GM19455 (cell line): ENCODE data around the gene CIRBP.
"Not testable (repeated sequence)": the region's sequence is repeated elsewhere in the genome, so short reads cannot be mapped to it uniquely, and the experiment has no call there.

ENCODE experiments used
- ATAC-seq: cut with Tn5 transposase; IDR thresholded peaks from one replicate; pipeline ENCODE4 v1.9.1; 2021; ENCODE audit not compliant: unreplicated experiment

The CIRBP gene

GRCh38 chr19:1243768-1244692 is 25.1 kb upstream of the CIRBP start:
- no peak for ATAC-seq

DNA sequence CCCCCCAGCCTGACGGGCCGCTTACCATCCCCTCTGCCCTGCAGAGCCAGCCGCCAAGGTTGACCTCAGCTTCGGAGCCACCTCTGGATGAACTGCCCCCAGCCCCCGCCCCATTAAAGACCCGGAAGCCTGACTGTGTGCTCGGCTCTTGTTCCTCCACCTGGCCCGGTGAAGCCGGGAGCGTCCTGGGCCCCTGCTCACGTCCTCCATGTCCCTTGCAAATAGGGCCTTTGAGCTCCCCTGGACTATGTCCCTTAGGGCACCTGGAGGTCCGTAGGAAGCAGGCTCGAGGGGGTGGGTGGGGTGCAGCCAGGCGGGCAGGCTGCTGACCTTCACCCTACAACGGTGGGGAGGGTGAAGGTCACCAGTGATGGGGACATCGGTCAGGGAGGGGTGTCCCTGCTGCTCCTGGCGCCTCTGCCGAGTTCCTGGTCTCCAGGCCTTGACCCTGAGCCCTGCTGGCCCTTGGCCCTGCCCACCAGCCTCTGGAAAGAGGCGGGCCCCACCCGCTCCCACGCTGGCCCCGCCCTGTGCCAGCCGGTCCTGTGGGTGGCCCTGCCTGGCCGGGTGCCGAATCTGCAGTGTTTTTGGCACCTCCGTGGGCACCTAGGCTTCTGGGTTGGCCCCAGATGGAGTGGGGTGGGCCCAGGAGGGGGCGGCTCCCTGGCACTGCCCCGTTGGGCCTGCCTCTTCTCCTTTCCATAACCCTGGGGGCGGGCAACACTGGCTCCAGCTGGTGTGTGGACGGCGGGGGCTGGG is 24.3 kb upstream of the CIRBP start:
- ATAC-seq, result no peak

- ATAC-seq, result no peak
These were observed 23.5 kb upstream of the CIRBP start for GRCh38 chr19:1245494-1246264.

GRCh38 chr19:1246265-1247087 is 22.7 kb upstream of the CIRBP start:
- ATAC-seq, result not testable (repeated sequence)

DNA sequence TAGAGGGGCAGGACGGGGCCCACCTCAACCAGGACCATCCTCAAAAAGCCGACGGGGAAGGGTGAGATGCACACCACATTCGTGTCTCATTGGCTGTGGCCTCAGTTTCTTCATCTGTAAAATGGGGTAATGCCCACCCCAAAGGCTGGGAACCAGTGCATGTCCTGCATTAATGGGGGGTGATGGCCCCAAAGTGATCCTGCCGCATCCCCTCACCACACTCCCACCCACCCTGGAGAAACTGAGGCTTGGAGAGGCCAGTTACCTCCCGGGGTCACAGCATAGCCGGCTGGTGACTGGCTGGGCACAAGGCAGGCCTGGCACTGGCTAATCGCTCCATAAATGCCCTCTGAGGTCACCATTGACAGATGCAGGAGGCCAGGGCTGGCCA is 21.4 kb upstream of the CIRBP start:
- ATAC-seq, result no peak

DNA sequence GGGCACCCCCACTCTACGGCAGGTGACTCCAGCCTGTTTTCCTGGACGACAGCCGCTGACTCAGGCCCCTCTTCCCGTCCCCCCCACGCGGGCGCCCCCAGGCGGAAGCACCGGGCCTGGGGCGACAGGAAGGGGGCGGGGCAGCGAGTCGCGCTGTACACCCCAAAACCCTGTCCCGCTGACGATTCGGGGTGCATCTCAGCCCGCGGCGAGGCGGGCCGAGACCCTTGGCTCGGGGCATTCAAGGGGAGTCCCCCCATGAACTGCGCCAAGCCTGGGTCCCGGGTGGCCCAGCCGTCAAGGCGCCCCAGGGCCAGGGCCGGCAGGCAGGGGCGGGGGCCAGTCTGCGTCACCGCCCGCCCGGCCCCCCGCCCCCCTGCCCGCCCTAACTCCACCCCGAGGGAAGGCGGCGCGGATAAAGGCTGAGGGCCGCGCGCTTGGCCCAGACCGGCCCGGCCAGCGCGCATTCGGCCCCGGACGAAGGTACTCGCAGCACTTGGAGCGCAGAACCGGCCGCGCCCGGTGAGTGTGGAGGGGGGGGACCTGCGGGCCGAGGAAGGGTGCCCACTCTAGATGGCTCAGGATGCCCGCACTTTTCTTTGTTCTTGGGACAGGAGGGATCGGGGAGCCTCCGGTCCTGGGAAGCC is 20.9 kb upstream of the CIRBP start, which contains the start of gene MIDN:
MIDN (plus strand) TSS at position 445 of the 647 bp plus-strand sequence. CDS start 1,714 bp downstream, outside the sequence.
- peak; percentile 15 for ATAC-seq

DNA sequence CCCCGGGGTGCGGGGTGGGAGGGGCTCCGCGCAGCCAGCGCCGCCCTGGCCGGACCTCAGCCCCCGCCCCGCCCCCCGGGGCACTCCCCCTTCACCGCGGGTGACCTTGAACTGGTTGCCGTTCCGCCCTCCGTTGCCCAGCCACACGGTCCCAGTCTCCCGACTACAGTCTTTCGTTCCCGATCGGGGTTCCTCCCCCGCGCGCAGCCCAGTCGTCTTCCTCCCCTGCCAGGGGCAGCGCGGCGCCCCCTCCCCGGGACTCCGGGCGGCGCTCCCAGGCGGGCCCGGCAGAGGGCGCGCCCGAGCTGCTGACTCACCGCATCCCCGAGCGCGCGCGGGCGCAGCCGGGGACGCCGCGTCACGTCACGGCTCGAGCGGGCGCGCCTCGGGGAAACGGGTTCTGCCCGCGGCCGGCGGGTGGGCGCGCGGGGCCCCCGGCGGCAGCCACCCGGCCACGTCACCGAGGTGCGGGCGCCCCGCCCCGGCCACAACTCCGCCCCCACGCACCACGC is 20.3 kb upstream of the CIRBP start:
- peak; percentile 29 for ATAC-seq

DNA sequence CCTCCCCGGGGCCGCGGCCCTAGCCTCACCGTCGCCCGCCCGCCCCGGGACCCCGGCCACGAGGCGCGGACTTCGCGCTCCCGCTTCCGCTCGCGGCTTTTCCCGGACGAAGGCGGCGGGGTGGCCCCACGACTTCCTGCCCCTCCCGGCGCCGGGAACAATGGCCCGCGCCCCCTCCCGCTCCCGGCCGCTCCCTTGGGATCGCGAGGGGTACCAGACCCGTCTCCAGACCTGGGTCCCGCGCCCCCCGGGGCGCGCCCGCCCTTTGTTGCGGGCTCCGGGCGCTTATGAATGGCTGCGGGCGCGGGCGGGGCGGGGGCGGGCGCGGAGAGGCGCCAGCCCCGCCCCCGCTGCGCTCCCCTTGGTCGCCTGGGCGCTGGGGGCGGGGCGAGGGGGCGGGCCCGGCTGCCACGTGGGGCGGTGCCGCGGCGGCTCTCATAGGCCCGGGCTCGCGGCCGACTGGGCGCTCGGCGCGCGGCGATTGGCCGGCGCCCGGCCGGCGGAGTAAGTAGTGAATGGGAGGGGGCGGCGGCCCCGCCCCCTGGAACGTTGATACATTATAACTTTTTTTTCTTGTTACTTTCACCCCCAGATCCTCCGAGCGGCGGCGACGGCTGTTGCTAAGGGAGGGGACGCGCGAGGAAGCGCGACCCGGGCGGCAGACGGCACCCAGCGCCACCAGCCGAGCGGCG is 19.7 kb upstream of the CIRBP start:
- peak; percentile 40 for ATAC-seq

DNA sequence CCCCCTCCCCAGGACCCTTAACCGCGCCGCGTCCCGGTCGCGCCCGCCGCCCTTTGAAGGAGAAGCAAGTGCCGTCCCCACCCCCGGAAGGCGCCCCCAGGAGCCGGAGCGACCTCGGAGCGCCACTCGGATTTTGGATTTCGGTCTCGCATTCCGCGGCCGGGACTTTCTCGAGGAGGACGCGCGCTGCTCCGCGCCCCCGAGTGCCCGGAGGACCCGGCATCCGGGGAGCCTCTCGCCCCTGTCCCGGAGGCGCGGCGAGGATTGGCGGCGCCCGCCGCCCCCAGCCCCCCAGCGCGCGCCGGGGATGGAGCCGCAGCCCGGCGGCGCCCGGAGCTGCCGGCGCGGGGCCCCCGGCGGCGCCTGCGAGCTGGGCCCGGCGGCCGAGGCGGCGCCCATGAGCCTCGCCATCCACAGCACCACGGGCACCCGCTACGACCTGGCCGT is 19.1 kb upstream of the CIRBP start:
- ATAC-seq, result no peak

DNA sequence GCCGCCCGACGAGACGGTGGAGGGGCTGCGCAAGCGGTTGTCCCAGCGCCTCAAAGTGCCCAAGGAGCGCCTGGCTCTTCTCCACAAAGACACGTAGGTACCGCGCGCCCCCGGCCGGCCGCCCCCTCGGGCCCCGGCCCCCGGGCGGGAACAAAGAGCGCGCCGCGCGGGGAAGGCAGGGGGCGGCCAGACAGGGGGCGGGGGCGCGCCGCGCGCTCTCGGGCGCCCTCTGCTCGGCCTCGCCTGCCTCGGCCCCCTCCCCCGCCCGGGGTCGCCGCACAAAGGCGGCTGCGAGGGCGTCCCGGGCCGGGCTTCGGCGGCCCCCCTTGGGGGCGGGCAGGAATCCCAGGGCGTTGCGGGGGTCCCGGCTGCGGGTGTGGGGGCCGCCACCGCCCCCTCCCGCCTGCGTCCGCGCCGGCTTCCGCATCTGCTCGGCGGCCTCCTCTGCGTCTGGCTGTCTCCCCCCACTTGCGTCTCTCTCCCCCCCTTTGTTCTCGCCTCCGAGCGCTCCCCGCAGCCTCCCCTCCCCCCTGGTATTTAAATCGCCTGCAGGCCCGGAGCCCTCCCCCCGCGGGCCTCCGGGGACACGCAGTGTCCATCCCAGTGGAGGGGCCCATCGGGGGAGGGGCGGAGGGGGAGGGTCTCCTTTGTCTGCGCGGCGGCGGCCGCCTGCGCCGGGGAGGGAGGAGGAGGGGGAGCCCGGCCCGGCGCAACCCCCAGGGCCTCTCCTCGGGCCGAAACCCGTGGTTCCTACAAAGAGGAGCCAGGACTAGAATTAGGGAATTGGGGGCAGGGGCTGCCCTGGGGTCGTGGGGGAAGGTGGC is 18.5 kb upstream of the CIRBP start:
- ATAC-seq, result no peak

DNA sequence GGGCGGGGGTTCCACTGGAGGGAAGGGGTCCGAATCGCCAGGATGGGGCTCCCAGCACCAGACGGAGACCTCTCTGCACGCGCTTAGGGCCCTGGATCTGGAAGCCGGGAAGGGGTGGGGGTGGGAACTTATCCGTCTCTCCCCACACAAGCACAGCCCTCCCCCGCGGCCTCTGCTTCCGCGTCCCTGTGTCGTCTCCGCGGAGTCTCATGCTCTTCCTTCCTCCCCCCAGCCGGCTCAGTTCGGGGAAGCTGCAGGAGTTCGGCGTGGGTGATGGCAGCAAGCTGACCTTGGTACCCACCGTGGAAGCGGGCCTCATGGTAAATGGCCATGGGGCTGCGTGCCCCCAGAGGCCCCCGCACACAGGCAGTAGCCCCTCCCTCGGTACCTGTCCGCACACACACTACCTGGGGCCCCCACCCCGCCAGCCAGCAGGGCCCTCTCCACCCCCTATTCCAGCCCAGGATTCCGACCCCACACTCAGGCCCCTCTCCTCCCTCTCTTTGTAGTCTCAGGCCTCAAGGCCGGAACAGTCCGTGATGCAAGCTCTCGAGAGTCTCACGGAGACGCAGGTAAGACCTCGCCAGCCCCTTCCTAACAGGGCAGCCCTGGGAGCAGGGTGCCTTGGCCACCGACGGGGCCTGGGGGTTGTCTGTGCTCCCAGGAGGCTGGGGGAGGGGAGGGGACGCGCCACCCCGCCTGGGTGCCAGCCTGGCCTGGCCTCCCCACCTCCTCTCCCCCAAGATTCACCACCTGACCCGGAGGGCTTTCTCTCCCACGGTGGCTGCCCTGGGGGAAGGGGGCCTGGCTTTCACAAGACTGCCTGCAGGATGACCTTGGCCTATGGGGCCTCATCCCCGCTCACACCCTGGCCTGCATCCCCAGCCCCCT is 17.6 kb upstream of the CIRBP start:
- no peak for ATAC-seq

- no peak for ATAC-seq
These were observed 16.8 kb upstream of the CIRBP start for GRCh38 chr19:1252221-1252820.

GRCh38 chr19:1252821-1253513 is 16.2 kb upstream of the CIRBP start:
- ATAC-seq, result no peak

DNA sequence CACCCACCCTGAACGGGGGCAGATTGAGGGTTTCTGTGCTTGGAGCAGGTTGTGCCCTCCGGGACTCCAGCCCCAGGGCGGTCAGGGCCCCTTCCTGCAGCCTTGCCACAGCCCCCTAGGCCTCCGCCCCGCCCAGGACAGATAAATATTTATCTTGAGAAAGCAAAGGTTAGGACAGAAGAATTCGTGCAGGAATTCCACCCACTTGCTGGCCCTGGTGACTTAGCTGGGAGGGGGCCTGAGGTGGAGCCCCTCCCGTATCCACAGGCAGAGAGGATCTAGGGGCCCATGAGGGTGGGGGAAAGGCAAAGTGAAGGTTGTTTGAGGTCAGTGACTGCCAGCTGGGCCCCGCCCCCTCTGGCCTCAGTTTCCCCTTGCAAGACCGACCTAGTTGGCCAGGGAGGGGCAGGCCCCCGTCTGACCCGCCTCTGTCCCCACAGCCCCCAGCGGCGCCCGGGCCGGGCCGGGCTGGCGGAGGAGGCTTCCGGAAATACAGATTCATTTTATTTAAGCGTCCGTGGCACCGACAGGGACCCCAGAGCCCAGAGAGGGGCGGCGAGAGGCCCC is 15.5 kb upstream of the CIRBP start:
- ATAC-seq, result no peak

- no peak for ATAC-seq
These were observed 15.0 kb upstream of the CIRBP start for GRCh38 chr19:1254081-1254527.
